Neural cell (in vitro differentiated cells): ENCODE measurements around the gene ARHGAP6.

Experiments
- EP300 ChIP-seq: fragments of 450-650 bp; conservative IDR thresholded peaks from 2 replicates; pipeline ENCODE4 v1.6.1; 2014; ENCODE audit warnings: antibody characterized with exemption, mild to moderate bottlenecking, moderate library complexity; ENCODE audit not compliant: poor library complexity, severe bottlenecking
- RAD21 ChIP-seq: fragments of 450-650 bp; conservative IDR thresholded peaks from 2 replicates; pipeline ENCODE4 v1.6.1; 2014; ENCODE audit warnings: antibody characterized with exemption, mild to moderate bottlenecking, moderate library complexity
- TAF1 ChIP-seq: IDR thresholded peaks from 2 replicates; pipeline ENCODE4 v1.6.1; 2012; ENCODE audit warnings: low read depth
- TF ChIP-seq, protein P1 (sequence below): IDR thresholded peaks from 2 replicates; pipeline ENCODE4 v1.6.1; 2012; ENCODE audit warnings: borderline replicate concordance
- TF ChIP-seq, protein P2 (sequence below): fragments of 450-650 bp; IDR thresholded peaks from 2 replicates; pipeline ENCODE4 v1.5.1; 2014; ENCODE audit warnings: antibody characterized with exemption, mild to moderate bottlenecking, moderate library complexity; ENCODE audit not compliant: poor library complexity, severe bottlenecking

GRCh38 chrX:11386812-11387211, 278.9 kb downstream of the ARHGAP6 start:
- TF ChIP-seq RAD21: no peak
- TF ChIP-seq, protein P1, sequence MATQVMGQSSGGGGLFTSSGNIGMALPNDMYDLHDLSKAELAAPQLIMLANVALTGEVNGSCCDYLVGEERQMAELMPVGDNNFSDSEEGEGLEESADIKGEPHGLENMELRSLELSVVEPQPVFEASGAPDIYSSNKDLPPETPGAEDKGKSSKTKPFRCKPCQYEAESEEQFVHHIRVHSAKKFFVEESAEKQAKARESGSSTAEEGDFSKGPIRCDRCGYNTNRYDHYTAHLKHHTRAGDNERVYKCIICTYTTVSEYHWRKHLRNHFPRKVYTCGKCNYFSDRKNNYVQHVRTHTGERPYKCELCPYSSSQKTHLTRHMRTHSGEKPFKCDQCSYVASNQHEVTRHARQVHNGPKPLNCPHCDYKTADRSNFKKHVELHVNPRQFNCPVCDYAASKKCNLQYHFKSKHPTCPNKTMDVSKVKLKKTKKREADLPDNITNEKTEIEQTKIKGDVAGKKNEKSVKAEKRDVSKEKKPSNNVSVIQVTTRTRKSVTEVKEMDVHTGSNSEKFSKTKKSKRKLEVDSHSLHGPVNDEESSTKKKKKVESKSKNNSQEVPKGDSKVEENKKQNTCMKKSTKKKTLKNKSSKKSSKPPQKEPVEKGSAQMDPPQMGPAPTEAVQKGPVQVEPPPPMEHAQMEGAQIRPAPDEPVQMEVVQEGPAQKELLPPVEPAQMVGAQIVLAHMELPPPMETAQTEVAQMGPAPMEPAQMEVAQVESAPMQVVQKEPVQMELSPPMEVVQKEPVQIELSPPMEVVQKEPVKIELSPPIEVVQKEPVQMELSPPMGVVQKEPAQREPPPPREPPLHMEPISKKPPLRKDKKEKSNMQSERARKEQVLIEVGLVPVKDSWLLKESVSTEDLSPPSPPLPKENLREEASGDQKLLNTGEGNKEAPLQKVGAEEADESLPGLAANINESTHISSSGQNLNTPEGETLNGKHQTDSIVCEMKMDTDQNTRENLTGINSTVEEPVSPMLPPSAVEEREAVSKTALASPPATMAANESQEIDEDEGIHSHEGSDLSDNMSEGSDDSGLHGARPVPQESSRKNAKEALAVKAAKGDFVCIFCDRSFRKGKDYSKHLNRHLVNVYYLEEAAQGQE: no peak
- TF ChIP-seq, protein P2, sequence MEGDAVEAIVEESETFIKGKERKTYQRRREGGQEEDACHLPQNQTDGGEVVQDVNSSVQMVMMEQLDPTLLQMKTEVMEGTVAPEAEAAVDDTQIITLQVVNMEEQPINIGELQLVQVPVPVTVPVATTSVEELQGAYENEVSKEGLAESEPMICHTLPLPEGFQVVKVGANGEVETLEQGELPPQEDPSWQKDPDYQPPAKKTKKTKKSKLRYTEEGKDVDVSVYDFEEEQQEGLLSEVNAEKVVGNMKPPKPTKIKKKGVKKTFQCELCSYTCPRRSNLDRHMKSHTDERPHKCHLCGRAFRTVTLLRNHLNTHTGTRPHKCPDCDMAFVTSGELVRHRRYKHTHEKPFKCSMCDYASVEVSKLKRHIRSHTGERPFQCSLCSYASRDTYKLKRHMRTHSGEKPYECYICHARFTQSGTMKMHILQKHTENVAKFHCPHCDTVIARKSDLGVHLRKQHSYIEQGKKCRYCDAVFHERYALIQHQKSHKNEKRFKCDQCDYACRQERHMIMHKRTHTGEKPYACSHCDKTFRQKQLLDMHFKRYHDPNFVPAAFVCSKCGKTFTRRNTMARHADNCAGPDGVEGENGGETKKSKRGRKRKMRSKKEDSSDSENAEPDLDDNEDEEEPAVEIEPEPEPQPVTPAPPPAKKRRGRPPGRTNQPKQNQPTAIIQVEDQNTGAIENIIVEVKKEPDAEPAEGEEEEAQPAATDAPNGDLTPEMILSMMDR: no peak
- TF ChIP-seq TAF1: no peak
- TF ChIP-seq EP300: no peak
